GM12878 (cell line): ENCODE results near the gene TINCR.

Source experiments
- CBX3 ChIP-seq: fragments of 200-600 bp; sonication (generic); IDR thresholded peaks from 2 replicates; pipeline ENCODE4 v1.6.1; 2016; ENCODE audit warnings: low read depth, borderline replicate concordance
- CEBPB ChIP-seq, 2 experiments: fragments of 150-350 bp in 1 of 2; IDR thresholded peaks; 2 replicates each; pipeline ENCODE4 v1.6.1; 2012 to 2014; ENCODE audit warnings: low read depth in 2 of 2, low read length in 2 of 2, borderline replicate concordance in 1 of 2, inconsistent platforms in 1 of 2
- EGR1 ChIP-seq, 2 experiments: IDR thresholded peaks; 1 replicate in 1 of 2; 2 replicates in 1 of 2; pipeline ENCODE4 v1.6.1; 2011 to 2012; ENCODE audit warnings: low read depth in 2 of 2, low read length in 2 of 2, borderline replicate concordance in 1 of 2, mild to moderate bottlenecking in 1 of 2, moderate library complexity in 1 of 2
- FOS ChIP-seq: IDR thresholded peaks from 3 replicates; pipeline ENCODE4 v1.6.1; 2011; ENCODE audit warnings: borderline replicate concordance; ENCODE audit not compliant: insufficient read length; ENCODE audit errors: extremely low read depth
- NR2F1 ChIP-seq: fragments of 450-650 bp; conservative IDR thresholded peaks from 2 replicates; pipeline ENCODE4 v1.6.1; 2017; ENCODE audit warnings: mild to moderate bottlenecking
- SMAD1 ChIP-seq: fragments of 450-650 bp; IDR thresholded peaks from 2 replicates; pipeline ENCODE4 v1.6.1; 2018; ENCODE audit warnings: mild to moderate bottlenecking, low read depth; ENCODE audit not compliant: partially characterized antibody
- ZBTB40 ChIP-seq: fragments of 450-650 bp; IDR thresholded peaks from 2 replicates; pipeline ENCODE4 v1.6.1; 2016; ENCODE audit warnings: mild to moderate bottlenecking, moderate library complexity, borderline replicate concordance

DNA sequence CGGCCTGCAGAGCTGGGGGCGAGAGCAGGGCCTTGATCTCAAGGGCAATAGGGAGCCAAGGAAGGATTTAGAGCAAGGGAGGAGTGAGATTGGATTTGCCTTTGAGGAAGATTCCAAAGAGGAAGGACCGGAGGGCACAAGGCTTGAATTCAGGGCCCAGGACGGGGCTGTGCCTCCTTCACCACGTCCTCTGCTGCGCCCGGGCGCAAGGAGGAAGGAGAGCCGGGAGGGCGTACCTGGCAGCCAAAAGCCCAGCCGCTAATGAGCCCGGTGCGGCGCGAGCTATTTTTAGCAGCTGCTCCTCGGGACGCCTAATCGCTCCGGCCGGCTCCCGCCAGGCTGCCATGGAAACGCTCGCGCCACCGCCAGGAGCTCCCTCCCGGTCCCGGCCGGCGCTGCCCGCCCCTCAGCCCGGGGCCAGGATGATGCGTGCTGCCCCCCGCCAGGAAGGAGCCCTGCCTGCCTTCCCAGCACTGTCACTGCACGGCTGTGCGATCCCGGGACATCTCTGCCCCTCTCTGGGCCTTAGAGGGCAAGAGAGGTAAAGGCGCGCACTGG is 31.3 kb downstream of the TINCR start:
- TF ChIP-seq ZBTB40 = no peak
- TF ChIP-seq CEBPB (IDR thresholded peaks at IDR 0.05; ENCODE audit: borderline replicate concordance in 1 of 2, low read depth in 2 of 2, low read length in 2 of 2) = no peak
- TF ChIP-seq EGR1 (IDR thresholded peaks at IDR 0.05; ENCODE audit: borderline replicate concordance in 1 of 2, low read depth in 2 of 2, low read length in 2 of 2) = no peak
- no peak for TF ChIP-seq FOS
- no peak for TF ChIP-seq SMAD1
- TF ChIP-seq CBX3 = no peak
- TF ChIP-seq NR2F1 = no peak
